Left ventricle myocardium inferior (tissue), 1 donor: ENCODE data around the gene MSRB2. TPM values are rescaled to one million over a fixed set of nuclear protein-coding genes. Genes with fewer than 3 reads are reported as not detected.

Experiments used
- DNase-seq: peaks from one replicate; pipeline ENCODE4 v3.0.0-alpha.2; 2020
- H3K27ac ChIP-seq: fragments of 200-600 bp; replicated peaks from 2 replicates; pipeline ENCODE4 v1.8.0; 2021
- H3K27me3 ChIP-seq: fragments of 200-600 bp; 2 replicates; pipeline ENCODE4 v1.8.0; 2021; ENCODE audit warnings: low read depth
- H3K36me3 ChIP-seq: fragments of 200-600 bp; 2 replicates; pipeline ENCODE4 v1.8.0; 2021
- H3K4me1 ChIP-seq: fragments of 200-600 bp; 2 replicates; pipeline ENCODE4 v1.8.0; 2021
- H3K4me3 ChIP-seq: fragments of 200-600 bp; 2 replicates; pipeline ENCODE4 v1.8.0; 2021; ENCODE audit warnings: mild to moderate bottlenecking, moderate library complexity
- H3K9me3 ChIP-seq: fragments of 200-600 bp; replicated peaks from 2 replicates; pipeline ENCODE4 v1.8.0; 2021
- CTCF ChIP-seq: fragments of 200-600 bp; IDR thresholded peaks from 2 replicates; pipeline ENCODE4 v1.8.0; 2021; ENCODE audit warnings: antibody characterized with exemption, mild to moderate bottlenecking, borderline replicate concordance
- intact Hi-C: fragments of 100-400 bp; cut with micrococcal nuclease; formaldehyde crosslinking; loops from one replicate; pipeline ENCODE4 v1.11.0; 2022
- total RNA-seq: library from RNA; stranded (reverse); fragmentation: NEBNext Ultra II Directional; extraction: Animal tissue kit (Norgen Biotek cat#: 25700); gene quantifications from one replicate; pipeline ENCODE4 v1.2.1, GENCODE V29; 2021
- donor health status: DM: no; HTN: yes; CAD: no; lungs with severe emphysema.

The MSRB2 gene
- total RNA-seq, 1 donor from 2014 or later = 146 TPM

- Histone ChIP-seq H3K36me3 (no peaks in the 10 kb centered on the region), H3K9me3 (no peaks in the 10 kb centered on the region), H3K4me3 (peak overlapping the region; percentile 22), H3K27me3 (peaks cover 22% of the 10 kb centered on the region), H3K4me1 (peaks cover 11% of the 10 kb centered on the region), H3K27ac (no peak overlapping the region)
- no peak for DNase-seq
- intact Hi-C loops = no loop called here
- TF ChIP-seq CTCF = no peak
These were observed 14.1 kb upstream of the MSRB2 start for GRCh38 chr10:23081221-23081750.

- Histone ChIP-seq H3K4me1 (peaks cover 11% of the 10 kb centered on the region), H3K4me3 (no peak overlapping the region), H3K36me3 (no peaks in the 10 kb centered on the region), H3K27me3 (peaks cover 19% of the 10 kb centered on the region), H3K9me3 (no peaks in the 10 kb centered on the region), H3K27ac (no peak overlapping the region)
- intact Hi-C loops = no loop called here
- no peak for DNase-seq
- TF ChIP-seq CTCF = peak; percentile 32
These were observed 13.5 kb upstream of the MSRB2 start for GRCh38 chr10:23081891-23082290.

- Histone ChIP-seq H3K36me3 (no peaks in the 10 kb centered on the region), H3K9me3 (peaks cover 22% of the 10 kb centered on the region), H3K27ac (no peak overlapping the region), H3K4me1 (no peaks in the 10 kb centered on the region), H3K4me3 (no peak overlapping the region), H3K27me3 (no peaks in the 10 kb centered on the region)
- TF ChIP-seq CTCF = no peak
- DNase-seq = no peak
- intact Hi-C loops = no loop called here
These were observed 6.8 kb upstream of the MSRB2 start for GRCh38 chr10:23088609-23089008.

- intact Hi-C loops = no loop called here
- no peak for DNase-seq
- TF ChIP-seq CTCF = no peak
- Histone ChIP-seq H3K27ac (peak overlapping the region; percentile 97), H3K27me3 (no peaks in the 10 kb centered on the region), H3K36me3 (no peaks in the 10 kb centered on the region), H3K4me3 (peak overlapping the region; percentile 91), H3K4me1 (peaks cover 42% of the 10 kb centered on the region), H3K9me3 (peaks cover 29% of the 10 kb centered on the region)
These were observed 484 bp upstream of the MSRB2 start for GRCh38 chr10:23094786-23095403.

- H3K36me3 ChIP-seq = no peaks in the 10 kb centered on the region
- TF ChIP-seq CTCF = no peak
- no peaks in the 10 kb centered on the region for H3K27me3 ChIP-seq
- peak overlapping the region; percentile 91 for H3K4me3 ChIP-seq
- DNase-seq = peak; percentile 43
- peaks cover 51% of the 10 kb centered on the region for H3K4me1 ChIP-seq
- H3K9me3 ChIP-seq = peaks cover 27% of the 10 kb centered on the region
- intact Hi-C loops = no loop called here
- H3K27ac ChIP-seq = peak overlapping the region; percentile 97
These were observed 805 bp downstream of the MSRB2 start for GRCh38 chr10:23095966-23096801.
